HG02981 (cell line): ENCODE results near the gene RBP4.

Experiments
- ATAC-seq: cut with Tn5 transposase; IDR thresholded peaks from one replicate; pipeline ENCODE4 v1.9.1; 2021; ENCODE audit warnings: mild to moderate bottlenecking, moderate library complexity; ENCODE audit not compliant: unreplicated experiment

RBP4 gene

DNA sequence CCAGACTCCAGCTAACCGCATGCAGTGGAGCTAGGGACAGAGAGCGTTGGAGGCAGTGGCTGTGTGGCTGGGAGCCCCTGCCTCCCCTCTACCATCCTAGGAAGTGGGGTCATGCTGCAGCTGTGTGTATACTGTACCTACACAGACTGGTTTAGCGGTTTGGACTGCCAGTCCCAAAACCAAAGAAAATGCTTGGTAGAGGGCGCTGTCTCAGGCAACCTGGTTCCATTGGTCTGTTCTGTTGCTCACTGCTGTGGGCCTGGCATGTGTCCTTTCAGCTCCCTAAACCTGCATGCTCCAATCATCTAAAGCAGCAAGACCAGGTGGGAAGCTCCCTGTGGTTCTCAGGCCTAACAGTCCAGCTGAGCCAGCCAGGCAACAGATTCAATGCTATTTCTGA is 4.5 kb downstream of the RBP4 start:
- ATAC-seq, result no peak

- no peak for ATAC-seq
These were observed 5.5 kb downstream of the RBP4 start for GRCh38 chr10:93595378-93596161.

DNA sequence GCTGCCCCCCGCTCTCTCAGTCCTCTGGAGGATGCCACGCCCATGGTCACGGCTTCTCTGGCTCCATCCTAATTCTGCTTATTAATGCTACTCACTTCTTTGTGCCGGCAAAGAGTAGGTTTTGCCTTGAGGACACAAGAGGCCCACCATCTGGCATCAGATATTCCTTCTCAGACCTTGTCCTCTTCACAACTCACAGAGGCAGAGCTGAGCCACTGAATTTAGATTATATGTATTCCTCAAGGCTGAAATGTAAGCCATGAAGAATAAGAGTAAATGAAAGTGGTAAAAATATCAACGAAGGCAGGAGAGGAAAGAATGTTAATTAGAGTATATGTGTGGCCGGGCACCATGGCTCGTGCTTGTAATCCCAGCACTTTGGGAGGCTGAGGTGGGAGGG is 6.5 kb downstream of the RBP4 start:
- ATAC-seq, result no peak

DNA sequence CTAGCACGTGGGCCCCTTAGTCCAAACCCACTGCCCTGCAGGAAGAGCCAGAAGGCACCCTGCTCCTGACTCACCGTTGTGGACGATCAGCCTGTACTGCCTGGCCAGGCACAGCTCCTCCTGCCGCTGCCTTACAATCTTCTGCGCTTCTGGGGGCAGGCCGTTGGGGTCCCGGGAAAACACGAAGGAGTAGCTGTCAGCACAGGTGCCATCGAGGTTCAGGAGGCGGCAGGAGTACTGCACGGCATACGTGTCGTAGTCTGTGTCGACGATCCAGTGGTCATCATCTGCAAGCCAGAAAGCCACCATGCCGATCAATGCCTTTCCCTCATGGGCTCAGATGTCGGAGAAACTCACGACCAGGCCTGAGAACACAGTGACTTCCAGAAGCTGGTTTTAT is 7.3 kb downstream of the RBP4 start:
- no peak for ATAC-seq

DNA sequence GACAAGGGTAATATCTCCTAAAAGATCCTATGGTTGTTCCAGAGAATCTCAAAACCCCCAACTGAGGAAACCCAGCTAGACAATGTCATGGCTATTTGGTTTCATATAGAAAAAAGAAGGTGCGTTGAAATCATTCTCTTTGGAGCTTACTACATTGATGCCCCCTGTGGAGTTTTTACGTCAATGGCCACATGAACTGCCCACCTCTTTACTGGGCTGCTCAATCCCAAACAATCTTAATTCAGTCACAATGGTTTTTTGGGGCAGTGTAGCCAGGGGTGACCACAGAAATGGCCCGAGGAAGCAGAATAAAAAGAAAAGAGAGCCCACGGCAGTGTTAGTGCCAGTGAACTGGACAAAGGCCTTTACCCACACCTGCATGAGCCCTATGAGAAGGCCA is 7.8 kb downstream of the RBP4 start:
- no peak for ATAC-seq

DNA sequence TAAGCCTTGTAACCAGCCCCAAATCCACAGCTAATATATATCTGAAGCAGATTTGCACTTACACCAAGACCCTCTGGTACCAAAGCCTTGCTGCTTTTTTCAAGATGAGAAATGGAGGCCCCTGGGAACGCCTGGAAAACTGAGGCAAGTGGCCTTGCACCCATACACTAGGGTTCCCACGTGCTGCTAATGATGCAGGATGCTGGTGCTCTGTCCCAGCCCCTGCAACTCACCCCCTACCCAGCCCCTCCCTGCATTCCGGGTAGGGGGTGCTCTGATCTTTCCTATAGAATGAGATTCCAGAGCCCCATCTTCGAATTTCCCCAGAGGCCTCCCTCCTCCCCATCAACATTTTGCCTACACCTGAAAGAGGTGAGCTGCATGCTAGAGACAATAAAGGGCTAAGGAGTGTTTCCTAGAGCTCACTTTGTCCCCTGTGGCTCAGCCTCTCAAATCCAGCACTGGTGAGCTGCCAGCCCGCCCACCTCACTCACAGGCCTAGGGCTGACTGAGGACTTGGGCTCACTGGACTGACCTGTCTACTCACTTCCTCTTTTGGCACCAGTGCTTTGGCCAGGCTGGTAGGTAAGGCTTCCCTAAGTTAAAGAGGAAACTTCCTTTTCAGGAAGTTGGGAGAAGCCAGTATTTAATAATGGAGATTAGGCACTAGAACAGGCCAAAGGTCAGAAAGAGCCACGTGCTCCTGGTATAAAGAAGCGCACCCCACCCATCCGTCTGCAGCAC is 9.8 kb downstream of the RBP4 start:
- ATAC-seq, result no peak

- no peak for ATAC-seq
These were observed 10.4 kb downstream of the RBP4 start for GRCh38 chr10:93590638-93591037.

DNA sequence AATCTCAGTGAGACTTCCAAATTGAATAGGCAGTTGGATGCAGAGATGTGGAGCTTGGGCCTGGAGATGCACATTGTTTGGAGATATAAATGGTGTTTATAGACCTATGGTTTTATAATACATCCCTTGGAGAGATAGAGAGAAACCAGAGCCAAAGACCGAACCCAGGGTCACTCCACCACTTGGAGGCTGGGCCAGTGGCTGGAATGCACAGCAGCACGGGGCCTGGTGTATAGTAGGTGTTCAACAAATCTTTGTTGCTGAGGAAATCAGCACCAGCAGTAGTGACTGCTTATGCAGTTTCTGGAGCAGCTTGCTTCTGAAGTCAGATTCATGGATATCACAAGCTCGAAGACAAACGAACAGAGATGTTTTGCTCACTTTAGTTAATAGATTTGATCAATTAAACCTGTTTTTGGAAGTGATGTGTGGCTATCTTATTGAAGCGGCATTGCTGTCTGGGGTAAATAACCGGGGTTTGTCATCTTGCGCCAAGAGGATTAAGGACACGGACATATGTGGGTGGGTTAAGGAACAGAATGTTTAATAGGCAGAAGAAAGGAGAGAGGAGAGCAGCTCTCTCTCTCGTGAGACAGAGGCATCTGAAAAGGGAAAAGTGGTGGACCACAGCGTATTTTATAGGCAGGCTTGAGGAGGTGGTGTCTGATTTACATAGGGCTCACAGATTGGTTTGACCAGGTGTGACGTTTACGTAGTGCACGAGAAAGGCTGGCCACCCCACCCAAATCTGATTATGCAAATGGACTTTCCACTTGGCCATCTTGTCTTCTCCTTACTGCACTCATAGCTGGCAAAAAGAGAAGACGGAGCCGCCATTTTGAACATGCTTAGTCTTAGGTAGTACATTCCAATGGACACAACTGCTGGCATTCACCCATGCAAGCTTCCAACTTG is 11.1 kb downstream of the RBP4 start:
- ATAC-seq, result no peak

- ATAC-seq, result no peak
These were observed 16.6 kb downstream of the RBP4 start for GRCh38 chr10:93584445-93584844.

DNA sequence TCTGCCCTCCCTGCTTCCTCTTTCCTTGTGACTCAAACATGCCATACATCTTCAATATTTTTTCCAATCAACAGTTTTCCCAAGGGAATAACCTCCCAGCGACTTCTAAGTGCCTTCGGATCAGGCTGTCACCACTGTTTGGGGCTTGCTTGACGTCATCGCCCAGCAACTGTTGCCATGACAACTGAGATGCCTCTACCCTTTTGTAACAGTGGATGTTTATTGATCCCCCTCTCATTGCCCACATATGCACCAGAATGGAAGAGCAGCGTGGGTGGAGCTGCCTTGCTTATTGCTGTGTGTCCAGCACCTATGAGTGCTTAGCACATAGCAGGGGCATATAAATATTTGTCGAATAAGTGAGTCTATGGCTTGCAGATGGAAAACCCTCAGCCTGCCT is 20.2 kb downstream of the RBP4 start:
- no peak for ATAC-seq

DNA sequence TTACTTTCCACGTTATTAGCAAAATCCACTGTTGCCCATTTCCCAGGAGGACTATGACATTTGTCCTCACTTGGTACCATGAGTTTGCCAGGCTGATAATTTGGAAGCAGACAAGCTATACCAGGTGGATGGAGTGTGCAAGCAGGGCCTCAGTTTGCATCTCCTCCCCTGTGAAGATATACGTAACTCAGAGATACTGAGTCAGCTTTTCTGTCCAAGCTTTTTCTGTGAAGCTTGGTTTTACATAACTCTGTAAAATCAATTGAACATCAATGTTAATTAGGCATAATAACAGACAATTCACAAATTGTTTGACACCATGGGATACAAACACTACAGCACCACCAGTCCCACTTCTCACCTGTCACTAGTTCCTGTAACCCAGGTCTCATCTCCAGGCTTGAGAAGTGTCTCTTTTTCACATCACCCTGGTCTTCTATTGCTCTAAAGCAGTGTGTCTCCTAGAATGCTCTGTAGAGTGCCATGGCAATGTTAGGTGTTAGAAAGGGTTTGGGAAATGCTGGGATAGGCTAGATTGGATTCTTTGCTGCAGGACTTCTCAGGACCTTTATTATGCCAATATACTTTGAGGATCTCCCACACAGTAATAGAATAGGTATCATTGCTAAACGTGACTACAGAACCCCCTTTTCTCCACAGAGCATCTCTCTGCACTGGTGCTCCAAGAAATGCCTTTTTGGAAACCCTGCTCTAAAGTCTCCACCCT is 20.9 kb downstream of the RBP4 start:
- no peak for ATAC-seq

DNA sequence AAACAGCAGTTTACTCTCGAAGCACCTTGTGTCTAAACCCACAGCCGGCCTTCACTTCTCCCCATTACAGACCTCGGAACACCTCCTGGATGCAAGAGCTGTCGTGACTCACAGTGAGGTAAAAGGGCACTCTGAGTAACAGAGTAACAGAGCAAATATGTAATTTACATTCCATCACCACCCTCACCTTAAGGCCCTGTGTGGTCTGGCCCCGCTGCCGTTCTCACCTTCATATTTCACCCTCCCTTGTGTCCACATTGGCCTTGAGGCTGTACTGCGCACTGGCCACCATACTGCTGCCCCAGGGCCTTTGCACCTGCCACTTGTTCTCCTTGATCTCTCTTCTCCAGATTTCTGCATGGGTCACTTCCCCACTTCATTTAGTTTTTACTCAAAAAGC is 21.9 kb downstream of the RBP4 start:
- ATAC-seq, result no peak

DNA sequence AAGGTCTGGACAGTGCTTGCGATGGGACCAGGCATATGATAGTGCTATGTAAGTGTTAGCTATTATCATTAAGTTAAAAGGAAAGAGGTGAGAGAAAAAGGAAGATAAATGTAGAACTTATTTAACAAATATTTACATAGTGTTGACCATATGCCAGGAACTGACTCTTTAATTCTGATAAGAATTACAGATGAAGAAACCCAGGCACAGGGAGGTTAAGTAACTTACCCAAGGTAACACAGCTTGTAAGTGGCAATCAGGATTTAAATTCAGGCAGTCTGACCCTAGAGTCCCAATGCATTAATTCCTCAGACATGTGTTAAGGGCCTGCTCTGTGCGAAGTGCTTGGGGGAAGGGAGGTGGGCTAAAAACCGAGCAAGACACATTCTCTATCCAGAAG is 23.5 kb downstream of the RBP4 start:
- no peak for ATAC-seq

DNA sequence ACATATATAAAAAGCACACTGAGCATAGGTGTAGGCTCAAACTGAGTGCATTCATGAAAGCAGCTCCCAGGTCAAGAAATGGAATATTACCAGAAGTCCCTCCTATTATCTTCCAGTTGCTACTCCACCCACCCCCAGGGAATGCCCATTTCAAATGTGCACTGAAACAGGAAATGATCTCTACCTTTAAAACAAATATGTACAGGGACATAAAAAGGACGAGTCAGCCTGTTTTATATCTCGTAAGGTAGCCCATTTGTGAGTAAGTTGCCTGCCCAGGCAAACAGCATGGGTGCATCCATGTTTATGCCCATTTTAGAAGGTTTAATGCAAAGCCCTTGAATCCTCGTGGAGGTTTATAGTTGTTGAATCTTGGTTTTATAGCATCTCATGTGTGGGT is 24.1 kb downstream of the RBP4 start:
- no peak for ATAC-seq

GRCh38 chr10:93573924-93574323 is 27.1 kb downstream of the RBP4 start:
- ATAC-seq, result no peak

DNA sequence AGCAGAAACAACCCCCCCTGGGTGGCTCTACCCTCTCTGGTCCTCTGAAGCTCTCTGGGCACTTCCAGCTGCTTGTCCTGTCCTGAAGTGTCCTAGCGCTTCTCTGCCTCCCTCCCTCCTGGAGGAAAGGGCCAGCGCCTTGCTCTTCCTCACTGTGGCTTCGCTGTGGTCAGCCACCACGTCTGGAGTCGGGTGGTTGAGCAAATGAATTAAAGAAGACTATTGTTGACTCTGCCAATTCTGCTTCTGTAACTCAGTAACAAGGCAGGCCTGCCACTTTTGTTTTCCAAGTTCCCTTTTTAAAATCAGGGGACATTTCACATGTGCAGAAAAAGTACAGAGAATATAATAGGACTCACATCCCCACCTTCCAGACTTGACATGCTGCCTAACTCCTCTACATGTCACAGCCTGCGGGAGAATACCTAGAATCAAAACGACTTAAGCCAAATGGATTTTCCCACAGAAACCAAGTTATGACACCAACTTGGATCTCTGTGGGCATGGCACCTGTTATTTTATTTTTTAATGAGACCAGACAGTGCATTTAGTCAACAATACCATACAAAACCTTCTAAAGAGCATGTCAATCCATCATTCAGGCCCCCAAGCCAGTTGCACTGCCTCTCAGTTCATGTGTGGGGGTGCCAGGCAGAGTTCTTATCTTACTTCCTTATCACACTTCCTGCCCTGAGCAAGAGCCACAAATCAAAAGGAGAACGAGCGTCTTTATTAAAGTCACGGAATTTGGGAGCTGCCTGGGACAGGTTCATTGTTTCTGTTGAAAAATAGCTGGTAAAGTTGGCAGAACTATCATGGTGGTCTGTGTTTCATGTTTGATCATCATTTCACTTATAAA is 27.8 kb downstream of the RBP4 start:
- ATAC-seq, result no peak

DNA sequence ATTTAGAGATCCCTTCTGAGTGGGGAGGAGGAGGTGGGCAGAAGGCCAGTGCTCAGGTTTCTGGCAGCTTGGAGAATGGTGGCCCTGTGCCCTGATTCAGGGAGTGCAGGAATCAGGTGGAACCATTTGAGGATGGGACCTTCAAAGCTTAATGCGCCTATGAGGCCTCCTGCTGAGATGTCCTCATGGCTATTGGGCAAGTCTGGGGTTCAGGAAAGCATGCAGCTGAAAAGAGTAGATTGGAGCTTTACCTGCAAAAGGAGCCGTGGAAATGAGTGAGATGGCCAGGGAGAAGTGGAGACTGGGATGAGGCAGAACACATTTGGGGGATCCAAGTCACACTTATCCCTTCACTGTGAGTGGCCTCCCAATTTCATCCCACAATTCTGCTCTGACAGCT is 28.4 kb downstream of the RBP4 start:
- no peak for ATAC-seq

DNA sequence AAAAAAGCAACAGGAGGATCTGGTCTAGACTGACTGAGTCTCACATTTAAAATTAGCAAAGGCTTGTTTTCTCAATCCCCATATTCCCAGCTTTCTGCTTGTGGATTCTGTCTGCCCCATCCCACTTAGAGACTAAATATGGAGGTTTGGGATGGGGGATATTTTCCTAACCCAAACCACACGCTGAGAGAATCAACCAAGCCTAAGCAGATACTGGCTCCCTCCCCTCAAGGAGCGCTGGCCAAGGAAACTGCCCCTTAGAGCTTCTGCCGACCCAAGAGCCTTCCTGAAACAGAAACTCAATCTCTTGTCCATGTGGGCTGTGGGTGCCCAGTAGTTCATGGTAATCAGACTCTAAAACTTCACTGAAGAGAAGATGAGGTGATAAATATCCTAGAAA is 30.7 kb downstream of the RBP4 start:
- no peak for ATAC-seq

GRCh38 chr10:93568105-93568390 is 33.0 kb downstream of the RBP4 start:
- no peak for ATAC-seq
